ENCODE data around the gene NFIB. TPM values are rescaled to one million over a fixed set of nuclear protein-coding genes. Genes with fewer than 3 reads are reported as not detected.

The NFIB gene
- total and polyA plus RNA-seq, 2 of the 8 experiments (the other 6 are each of a cell fraction or from before 2014, with no cell fraction given) = 2.6 to 13.1 TPM

- TF ChIP-seq CHD7 (IDR thresholded peaks at IDR 0.05; ENCODE audit: insufficient replicate concordance, low read length) (no peak), CTBP2 (IDR thresholded peaks at IDR 0.05; ENCODE audit: borderline replicate concordance, insufficient read depth, insufficient read length, low read length) (no peak), KDM1A (IDR thresholded peaks at IDR 0.05; ENCODE audit: borderline replicate concordance, low read length) (no peak), SP4 (IDR thresholded peaks at IDR 0.05; ENCODE audit: low read length) (no peak), FOSL1 (IDR thresholded peaks at IDR 0.05; ENCODE audit: insufficient read depth, low read depth, low read length) (no peak), MAX (IDR thresholded peaks at IDR 0.05) (no peak)
These were observed 167.6 kb downstream of the NFIB start (continued) for GRCh38 chr9:14146201-14146874.
